Lower leg skin (tissue), 3 donors: ENCODE data around the gene ANGPTL5.

Experiments used
- POLR2A ChIP-seq, 2 donors: fragments of 450-650 bp; IDR thresholded peaks; one replicate each; pipeline ENCODE4 v1.6.1; 2016 to 2017; ENCODE audit warnings: antibody characterized with exemption in 2 of 2, mild to moderate bottlenecking in 1 of 2, moderate library complexity in 1 of 2
- TF ChIP-seq, protein P1 (sequence below), 3 donors: fragments of 450-650 bp; IDR thresholded peaks; one replicate each; pipeline ENCODE4 v1.5.1; 2016; ENCODE audit warnings: antibody characterized with exemption in 3 of 3, mild to moderate bottlenecking in 3 of 3, moderate library complexity in 2 of 3

DNA sequence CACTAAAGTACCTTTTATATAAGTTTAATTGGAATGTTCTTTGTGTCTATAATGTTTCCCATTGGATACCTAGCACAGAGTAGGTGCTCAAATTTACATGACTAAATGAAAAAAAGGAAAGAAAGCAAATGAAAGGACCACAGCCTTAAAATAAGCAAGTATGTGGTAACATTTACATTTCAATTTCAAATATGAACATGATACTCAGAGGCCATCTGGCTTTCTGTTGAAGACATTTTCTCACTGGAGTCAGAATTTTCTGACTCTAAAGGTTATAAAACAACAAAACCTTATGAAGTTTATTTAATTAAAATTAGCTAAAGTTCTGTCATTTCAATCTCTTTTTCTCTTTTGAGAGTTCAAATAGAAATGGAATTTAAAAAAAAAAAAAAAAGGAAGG lies 904 bp upstream of the ANGPTL5 start:
- TF ChIP-seq, protein P1, sequence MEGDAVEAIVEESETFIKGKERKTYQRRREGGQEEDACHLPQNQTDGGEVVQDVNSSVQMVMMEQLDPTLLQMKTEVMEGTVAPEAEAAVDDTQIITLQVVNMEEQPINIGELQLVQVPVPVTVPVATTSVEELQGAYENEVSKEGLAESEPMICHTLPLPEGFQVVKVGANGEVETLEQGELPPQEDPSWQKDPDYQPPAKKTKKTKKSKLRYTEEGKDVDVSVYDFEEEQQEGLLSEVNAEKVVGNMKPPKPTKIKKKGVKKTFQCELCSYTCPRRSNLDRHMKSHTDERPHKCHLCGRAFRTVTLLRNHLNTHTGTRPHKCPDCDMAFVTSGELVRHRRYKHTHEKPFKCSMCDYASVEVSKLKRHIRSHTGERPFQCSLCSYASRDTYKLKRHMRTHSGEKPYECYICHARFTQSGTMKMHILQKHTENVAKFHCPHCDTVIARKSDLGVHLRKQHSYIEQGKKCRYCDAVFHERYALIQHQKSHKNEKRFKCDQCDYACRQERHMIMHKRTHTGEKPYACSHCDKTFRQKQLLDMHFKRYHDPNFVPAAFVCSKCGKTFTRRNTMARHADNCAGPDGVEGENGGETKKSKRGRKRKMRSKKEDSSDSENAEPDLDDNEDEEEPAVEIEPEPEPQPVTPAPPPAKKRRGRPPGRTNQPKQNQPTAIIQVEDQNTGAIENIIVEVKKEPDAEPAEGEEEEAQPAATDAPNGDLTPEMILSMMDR (IDR thresholded peaks at IDR 0.05), result no peak
- TF ChIP-seq POLR2A (IDR thresholded peaks at IDR 0.05), result no peak
